Effector CD4-positive, alpha-beta T cell (primary cell): Measurements from ENCODE around the gene KLK10.

ENCODE experiments used
- DNase-seq: peaks from one replicate; pipeline ENCODE4 v3.0.0-alpha.2; 2020

KLK10 gene

DNA sequence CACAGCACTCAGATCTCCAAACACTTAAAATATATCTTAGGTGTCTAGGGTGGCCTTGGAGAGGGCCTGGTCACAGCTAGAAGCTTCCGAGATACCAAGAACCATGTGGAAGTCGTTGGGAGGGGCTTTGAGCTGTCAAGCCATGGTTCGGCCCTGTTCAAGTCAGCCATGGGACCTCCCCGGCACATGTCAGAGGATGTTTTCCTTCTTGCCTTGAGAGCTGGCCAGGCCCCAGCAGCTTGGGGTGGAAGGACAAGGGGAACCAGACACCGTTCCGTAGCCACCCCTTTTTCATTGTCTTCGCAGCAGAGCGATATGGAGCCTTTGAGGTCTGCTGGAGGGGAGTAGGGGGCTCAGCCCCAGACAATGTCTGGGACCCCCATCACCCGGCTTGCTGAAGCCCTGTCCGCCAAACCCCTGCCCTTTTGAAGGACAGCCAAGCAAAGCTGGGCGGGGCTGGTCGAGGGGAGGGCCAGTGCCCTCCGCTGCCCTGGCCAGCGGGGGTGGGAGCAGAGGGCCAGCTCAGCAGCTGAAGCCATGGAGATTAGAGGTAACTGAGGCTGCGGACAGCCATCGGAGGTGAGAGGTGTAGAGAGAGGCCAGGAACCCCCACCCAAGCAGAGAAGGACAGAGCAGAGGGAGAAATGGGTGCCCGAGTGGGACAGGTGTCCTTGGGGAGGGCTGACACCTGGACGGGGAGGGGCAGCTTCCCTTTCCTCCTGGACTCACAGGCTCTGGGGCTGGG is 6.5 kb upstream of the KLK10 start:
- no peak for DNase-seq

DNA sequence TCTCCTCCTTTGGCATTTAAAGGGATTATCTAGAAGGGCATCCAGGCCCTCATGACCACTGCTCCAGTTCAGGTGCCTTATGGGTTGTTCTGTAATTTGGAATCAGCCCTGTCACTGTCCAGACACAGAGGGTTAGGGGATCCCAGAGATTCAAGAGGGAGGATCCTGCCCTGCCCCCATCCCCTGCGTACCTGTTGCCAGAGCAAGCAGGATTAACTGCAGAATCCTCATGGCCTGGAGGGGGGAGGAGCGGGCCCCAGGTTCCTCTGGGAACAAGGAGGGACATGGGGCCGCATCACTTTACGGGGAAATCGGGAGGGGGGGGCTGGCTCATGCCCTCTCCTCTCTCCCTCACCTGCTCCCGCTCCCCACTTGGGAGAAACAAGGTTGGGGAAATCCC is 5.9 kb upstream of the KLK10 start:
- no peak for DNase-seq

DNA sequence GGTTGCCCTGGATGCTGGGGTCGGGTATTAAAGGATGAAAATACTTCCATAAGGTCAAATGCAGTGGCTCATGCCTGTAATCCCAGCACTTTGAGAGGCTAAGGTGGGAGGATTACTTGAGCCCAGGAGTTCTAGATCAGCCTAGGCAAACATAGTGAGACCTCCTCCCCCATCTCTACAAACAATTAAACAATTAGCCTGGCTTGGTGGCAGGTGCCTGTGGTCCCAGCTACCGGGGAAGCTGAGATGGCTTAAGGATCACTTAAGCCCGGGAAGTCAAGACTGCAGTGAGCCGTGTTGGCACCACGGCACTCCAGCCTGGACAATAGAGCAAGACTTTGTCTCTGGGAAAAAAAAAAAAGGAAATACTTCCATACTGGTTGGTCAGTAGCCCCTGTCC is 5.4 kb upstream of the KLK10 start:
- no peak for DNase-seq

DNA sequence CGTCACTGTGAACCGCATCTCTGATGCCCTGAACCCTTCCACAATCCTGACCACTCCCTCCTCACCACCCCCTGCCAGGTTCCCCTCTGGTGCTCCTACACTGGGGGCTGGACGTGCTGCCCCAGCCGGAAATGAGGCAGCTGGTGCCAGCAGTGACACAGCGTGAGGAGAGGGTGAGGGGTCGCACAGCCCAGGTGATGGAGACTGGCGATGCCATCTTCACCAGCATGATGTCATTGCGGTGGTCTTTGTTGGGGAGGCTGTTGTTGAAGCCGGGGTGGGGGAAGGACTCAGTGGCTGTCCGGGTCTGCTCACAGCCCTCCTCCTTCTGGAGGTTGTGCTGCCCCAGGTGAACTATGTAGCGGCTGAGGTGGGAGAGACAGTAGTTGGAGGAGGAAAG is 4.4 kb upstream of the KLK10 start:
- DNase-seq: no peak

DNA sequence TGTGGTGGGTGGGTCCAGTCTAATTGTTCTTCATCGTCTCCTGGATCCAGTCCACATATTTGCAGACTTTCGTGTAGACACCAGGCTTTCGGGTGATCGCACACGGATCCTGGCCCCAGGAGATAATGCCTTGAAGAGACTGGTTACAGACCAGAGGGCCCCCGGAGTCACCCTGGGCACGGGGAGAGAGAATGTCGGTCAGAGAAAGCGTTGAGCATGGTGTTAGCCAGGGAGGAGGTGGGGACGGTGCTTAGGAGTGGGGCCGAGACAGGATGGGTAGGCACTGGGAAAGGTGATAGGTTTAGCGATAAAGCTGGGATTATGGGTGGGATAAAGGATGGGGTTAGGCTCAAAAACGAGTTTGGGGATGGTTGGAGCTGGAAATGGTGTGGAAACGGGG is 3.0 kb upstream of the KLK10 start:
- DNase-seq: no peak

DNA sequence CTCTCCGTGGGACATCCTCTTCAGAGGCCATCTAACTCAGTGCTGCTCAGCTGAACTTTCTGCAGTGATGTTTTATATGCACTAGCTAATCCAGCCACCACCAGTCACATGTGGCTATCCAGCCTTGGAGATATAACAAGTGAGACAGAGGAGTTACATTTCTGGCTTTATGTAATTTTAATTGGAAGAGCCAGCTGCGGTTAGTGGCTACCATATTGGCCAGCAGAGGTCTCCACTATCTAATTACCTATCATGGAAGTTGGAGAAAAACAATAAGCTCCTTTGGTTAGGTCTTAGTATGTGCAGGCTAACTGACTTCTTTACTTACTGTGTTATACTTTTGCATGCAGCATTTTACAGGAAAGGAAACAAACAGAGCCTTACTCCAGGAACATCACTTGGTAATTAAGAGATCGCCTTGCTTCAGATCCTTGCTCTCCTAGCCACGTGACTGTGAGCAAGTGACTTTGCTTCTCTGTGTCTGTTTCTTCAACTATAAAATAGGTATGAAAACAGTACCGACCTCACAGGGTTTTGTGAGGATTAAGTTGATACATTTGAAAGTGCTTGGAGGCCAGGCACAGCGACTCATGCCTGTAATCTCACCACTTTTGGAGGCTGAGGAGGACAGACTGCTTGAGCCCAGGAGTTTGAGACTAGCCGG is 1.6 kb upstream of the KLK10 start:
- no peak for DNase-seq

DNA sequence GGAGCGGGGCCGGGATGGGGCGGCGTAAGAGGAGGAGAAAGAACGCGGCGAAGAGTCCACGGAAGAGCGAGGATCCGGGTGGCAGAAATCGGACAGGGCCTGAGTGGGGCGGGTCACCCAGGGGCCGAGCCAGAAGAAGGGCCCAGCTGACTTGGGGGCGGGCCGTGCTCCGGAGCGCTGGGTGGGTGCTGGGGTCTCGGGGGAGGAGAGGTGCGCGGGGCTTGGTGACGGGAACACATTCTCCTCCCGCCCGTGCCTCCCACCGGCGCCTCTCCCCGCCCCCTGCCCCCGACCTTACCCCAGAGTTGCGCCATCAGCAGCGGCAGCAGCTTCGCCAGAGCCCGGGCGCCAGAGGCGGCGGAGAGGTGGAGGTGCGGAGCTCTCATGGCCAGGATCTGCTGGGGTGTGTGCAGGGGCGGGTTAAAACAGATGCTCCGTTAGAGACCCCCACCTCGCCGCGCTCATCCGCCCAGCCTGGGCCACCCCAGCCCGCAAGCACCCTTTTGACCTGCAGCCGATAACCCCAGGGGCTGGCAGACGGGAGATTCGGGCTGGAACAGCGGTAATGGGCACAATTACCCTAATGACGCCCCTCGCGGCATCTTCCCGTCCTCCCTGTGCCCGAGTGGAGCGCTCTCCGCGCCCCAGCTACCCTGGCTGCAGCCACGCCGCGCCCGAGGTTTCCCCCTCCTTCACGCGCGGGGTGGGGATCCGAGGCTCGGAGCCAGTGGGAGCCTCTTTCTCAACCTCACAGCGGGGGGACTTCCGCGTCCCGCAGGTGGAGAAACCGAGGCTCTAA is 565 bp downstream of the KLK10 start:
- no peak for DNase-seq

DNA sequence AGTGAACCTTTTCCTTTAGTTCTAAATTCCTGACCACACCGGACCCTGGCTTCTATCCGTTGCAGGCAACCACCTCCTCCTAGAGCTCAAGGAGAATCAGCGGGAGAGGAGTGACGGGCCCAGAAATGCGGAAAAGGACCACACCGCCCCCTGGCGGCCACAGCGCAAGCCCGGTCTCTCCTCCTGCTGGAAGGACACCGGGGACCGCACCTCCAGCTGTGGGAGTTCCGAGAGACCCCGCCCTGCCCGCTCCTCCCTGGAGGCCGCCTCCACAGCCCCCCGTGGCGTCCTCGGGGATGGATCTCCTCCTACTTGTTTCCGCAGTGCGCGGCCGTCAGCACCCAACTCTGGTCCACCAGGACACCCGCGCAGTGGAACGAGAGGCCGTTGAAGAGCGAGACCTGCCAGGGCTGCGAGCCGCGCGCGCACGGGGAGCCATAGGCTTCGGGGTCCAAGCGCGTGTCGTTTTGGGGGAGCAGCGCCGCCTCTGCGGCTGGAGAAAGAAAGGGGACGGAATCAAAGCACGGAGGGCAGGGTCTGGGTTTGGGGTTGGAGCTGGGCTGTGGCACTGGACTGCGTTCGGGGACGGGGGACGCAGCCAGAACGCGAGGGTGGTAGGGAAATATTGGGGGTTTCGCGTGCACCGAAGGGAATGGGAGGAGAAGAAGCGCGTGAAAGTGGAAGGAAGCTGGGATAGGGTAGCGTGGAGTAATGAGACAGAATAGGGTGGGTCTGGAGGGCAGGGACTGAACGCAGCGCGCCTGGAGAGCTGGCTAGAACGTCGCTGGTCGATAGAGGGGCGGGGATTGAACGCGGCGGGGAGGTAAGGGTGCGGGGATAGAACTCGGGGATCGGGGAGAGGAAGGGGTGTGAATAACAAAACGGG is 2.5 kb downstream of the KLK10 start:
- peak; percentile 5 for DNase-seq

DNA sequence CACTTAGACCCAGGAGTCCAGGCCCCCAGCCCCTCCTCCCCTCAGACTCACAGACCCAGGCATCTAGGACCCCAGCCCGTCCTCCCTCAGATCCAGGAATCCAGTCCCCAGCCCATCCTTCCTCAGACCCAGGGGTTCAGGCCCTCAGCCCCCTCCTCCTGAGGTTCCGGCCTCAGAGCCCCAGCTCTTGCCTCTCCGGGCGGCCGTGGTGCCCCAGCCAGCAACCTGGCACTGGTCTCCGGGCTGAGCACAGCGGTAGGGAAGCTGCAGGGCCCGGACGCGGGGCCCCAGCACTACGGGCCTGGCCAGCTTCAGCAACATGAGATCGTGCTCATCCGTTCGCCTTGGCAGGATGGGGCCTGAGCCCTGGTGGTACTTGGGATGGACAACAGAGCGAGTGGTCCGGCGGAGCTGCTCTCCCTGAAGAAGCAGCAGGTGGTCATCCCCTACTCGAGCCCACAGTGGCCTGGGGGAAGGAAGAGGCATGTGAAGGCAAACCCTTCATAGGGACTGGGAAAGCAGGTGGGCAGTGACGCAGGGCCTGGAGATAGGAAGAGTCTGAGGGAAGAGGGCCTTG is 3.7 kb downstream of the KLK10 start:
- DNase-seq: no peak

DNA sequence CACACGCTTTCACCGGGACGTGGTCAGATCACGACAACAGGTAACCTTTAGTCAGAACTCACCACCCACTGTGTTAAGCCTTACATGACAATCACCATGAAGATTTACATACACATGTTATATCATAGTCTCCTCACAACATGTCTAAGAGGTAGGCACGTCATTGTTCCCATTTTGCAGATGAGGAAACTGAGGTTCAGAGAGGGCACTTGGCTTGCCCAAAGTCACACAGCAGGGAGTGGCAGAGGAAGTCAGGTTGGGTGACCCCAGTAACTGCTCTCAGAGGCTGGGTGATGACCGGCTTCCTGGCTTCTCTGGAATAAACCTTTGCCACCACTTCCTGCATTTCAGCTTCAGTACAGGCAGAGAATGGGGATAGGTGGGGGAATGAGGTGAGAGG is 5.3 kb downstream of the KLK10 start:
- no peak for DNase-seq

DNA sequence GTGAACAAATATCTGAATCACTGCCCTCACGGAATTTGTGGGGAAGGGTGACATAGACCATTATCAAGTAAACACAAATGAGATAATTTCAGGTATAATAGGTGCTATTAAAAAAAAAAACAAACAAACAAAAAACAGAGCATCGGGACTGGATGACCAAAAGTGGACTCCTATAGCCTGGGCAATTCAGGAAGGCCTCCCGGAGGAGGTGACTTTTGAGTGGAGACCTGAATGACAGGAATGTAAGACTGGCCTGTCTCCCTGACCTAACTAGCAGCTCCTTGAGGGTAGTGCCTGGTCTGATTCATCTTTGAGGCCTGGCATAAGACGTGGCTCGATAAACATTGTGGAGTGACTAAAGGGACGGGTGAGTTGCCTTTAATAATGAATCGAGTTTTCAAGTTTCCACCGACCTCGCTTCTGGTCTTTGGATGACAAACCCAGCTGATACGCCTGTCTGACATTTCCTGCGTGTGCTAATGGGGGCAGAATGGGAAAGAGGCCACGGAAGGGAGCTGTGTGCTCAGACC is 6.8 kb downstream of the KLK10 start:
- no peak for DNase-seq

DNA sequence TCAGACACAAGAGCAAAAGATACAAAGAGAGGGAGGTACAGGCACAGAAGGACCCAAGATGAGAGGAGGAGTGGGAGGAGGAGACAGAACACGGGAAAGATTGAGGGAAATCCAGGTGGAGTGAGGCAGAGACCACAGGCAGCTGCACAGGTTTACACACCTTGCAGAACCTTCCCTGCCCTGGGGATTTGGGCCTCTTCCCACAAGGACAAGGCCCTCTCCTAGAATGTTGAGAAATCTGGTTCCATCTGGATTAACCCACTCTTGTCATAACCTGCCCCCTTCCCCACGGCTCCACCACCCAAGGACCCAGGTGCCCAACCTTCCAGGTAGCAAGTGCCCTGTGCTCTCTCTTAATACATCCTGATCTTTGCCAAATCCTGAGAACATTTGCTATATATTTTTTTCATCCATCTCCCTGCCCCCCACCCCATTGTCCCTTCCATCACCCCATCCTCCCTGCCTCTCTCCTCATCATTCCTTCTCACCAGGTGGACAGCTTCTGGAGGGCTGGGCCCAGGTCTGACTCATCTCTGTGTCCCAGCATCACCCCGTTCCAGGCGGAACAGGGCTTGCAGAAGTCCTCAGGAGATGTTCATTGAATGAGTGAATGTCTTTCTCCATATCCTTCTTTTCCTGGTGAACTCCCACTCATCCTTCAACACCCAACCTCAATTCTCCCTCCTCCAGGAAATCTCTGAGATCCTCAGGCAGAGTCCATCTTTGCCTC is 9.3 kb downstream of the KLK10 start:
- DNase-seq: no peak

DNA sequence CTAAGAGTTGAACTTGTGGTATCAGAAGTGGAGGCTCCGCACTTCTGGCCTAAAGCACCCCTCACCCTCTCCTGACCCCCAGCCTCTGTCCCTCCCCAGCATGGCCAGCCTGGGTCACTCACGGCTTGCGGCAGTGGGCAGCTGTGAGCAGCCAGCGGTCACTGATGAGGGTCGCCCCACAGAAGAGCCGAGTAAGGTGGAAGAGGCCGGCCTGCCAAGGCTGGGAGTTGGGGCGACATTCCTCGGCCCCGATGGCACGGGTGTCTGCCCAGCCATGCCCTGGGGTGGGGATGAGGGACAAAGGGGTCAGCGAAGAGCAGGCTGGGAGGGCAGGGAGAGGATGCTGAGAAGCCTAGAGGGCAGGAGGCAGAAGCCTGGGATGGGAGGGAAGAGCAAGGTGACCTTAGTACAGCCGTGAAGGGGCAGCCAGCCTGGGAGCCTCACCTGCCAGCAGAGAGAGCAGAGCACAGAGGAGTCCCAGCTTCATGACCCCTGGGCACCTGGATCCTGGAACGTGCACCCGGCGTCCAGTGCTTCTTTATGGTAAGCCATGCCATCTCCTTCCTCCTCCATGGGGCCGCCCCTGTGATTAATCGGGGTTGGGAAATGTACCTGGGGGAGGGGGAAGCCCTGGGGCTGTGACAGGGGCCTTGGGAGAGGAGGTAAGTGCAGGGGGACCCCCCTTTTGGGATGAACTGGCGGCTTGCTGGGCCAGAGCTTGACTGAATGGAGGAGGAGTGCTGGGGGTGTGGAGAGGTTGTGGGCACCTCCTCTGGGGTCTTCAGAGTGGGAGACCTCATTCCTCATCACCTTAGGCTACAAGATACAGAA is 10.2 kb downstream of the KLK10 start:
- DNase-seq: no peak

DNA sequence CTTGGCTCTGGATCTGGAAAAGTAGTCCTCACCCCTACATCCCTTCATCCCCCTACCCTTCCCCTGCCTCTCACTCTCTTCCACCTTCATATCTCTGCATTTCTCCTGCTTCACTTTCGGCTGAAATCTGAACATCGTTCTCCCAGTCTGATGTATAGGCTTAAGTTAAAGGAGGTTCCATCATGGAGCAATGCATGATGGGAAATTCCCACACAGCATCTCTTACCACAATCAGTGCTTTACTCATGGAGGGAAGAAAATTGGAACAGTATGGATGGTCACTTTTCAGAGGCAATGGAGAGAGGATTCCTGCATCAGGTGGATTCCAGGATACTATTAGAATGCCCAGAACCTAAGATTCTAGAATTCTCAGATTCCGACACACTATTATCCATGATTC is 12.0 kb downstream of the KLK10 start:
- DNase-seq: no peak

DNA sequence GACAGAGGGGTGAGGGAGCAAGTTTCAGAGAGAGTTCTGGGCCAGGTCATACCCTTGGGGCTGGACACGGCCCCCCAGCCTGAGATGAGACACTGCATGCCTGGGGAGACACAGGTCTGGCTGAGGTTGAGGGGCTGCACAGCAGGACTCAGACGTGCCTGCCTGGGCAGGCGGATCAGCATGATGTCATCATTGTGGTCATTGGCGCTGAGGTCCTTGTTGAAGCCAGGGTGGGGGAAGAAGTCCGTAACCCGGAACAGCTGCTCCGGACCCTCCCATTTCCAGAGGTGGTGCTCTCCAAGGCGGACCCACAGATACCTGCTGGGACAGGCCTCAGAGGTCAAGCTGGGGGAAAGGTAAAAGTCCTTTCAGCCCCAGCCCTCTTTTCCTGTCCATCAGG is 13.1 kb downstream of the KLK10 start:
- DNase-seq: no peak

DNA sequence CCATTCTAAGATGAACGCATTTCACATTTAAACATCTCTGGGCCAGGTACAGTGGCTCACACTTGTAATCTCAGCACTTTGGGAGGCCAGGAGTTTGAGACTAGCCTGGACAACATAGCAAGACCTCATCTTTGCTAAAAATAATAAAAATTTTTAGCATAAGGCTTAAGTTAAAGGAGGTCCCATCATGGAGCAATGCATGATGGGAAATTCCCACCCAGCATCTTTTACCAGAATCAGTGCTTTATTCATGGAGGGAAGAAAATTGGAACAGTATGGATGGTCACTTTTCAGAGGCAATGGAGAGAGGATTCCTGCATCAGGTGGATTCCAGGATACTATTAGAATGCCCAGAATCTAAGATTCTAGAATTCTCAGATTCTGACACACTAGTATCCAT is 14.3 kb downstream of the KLK10 start:
- no peak for DNase-seq

DNA sequence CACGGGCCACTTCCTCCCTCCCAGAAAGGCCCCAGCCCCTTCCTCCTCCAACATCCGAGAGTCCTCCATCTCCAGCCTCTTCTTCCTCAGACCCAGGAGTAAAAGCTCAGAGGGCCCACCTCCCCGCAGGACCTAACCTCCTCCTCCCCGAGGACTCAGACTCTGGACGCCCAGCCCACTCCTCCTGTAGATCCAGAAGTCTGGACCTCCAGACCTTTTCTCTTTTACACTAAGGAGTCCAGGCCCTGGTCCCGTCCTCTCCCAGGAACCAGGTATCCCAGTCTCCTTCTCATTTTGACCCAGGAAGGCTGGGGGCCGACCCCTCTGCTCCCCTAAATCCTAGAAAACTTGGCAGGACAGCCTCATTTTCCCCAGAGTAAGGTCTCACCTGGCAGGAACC is 16.2 kb downstream of the KLK10 start:
- DNase-seq: no peak

DNA sequence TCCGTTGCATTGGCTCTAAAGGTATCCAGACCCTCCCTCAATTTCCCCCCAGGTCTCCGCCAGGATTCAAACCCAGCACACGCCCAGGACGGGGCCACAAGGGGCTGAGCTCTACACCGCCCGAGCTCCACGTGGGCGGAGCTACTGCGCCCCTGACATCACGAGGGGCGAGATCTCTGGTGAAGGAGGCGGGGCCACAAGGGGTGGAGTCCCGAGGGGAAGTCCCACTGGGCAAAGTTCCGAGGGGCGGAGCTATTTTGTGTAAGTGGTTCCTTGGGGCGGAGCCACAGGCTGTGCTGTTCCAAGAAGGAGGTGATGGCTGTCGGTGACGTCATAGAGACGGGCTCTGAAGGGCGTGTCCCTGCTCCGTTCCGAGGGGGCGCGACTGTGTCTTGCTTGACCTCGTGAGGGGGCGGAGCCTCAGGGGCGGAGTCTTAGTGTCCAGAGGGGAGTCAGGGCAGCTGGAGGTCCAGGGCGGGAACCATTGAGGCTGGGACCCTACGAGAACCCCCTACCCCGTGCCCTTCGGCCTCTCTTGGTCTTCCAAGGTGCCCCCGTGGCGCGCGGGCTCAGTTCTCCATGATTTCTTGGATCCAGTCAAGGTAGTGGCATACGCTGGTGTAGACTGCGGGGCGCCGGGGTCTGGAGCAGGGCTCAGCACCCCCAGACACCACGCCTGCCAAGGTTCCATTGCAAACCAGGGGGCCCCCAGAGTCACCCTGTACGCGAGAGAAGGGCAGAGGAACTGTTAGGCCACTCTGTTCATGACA is 16.8 kb downstream of the KLK10 start:
- no peak for DNase-seq

DNA sequence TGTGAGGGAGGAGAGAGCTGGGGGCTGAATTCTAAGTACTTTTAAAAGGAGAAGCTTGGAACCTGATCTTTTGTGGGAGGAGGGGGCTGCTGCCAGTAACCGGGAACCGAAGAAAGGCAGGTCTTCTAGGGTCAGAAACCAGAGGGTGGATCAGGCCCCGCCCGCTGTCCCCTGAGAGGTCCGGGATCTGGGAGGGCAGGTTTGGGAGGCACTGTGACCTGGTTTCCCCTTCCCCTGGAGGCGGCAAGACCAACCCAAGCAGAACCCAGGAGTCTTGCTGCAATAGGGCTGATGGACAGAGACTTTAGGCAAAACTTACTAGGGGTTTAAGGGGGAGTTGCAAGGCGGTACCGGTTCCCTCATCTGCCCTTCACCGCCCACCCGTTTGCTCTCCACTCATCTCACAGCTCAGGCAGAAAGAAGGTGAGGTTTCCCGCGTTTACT is 17.4 kb downstream of the KLK10 start:
- no peak for DNase-seq

DNA sequence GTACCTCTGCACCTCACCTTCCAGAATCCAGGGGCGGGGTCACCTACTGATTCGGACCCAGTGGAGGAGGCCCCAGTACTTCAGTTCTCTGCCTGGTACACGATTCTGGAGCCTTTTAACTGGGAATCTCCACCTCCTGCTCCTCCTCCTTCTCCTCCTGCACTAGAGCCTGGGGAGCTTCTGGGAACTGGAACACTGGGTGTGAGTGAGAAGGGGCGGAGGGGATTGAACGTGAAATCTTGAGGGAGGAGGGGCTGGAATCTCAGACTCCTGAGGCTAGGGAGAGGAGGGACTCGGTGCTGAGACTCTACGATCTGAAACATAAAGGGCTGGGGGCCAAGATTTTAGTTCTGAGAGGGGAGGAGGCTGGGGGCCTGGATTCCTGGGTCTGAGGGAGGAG is 18.0 kb downstream of the KLK10 start, which contains the start of gene KLK8:
Gene KLK8 (minus strand): TSS at position 90 of the 400 bp plus-strand sequence. CDS start 437 bp downstream, outside the sequence.
- DNase-seq: no peak
